Stomach smooth muscle (tissue), 2 donors: Measurements from ENCODE around the gene LRRC41.
"Not testable (repeated sequence)": the region's sequence is repeated elsewhere in the genome, so short reads cannot be mapped to it uniquely, and the experiment has no call there.

Source experiments
- H3K27ac ChIP-seq: one replicate; pipeline ENCODE4 v1.7.0; 2013; ENCODE audit warnings: mild to moderate bottlenecking, low read length, inconsistent platforms
- H3K27me3 ChIP-seq, 2 donors: one replicate each; pipeline ENCODE4 v1.7.0; 2013; ENCODE audit warnings: low read length in 2 of 2; ENCODE audit not compliant: insufficient read depth in 2 of 2, control insufficient read depth in 1 of 2
- H3K36me3 ChIP-seq, 2 donors: one replicate each; pipeline ENCODE4 v1.7.0; 2013; ENCODE audit warnings: low read length in 2 of 2; ENCODE audit not compliant: control insufficient read depth in 2 of 2, insufficient read depth in 2 of 2
- H3K4me1 ChIP-seq: one replicate; pipeline ENCODE4 v1.7.0; 2013; ENCODE audit warnings: low read length; ENCODE audit not compliant: control insufficient read depth, insufficient read depth
- H3K4me3 ChIP-seq, 2 donors: one replicate each; pipeline ENCODE4 v1.7.0; 2013; ENCODE audit warnings: low read length in 2 of 2
- H3K9ac ChIP-seq, 2 donors: one replicate each; pipeline ENCODE4 v1.7.0; 2013; ENCODE audit warnings: low read length in 2 of 2, mild to moderate bottlenecking in 1 of 2
- H3K9me3 ChIP-seq, 2 donors: one replicate each; pipeline ENCODE4 v1.7.0; 2013; ENCODE audit warnings: low read length in 2 of 2; ENCODE audit not compliant: control insufficient read depth in 2 of 2
- donor health status: healthy.
- donor health status: Pancreatic carcinoma.

LRRC41 gene

DNA sequence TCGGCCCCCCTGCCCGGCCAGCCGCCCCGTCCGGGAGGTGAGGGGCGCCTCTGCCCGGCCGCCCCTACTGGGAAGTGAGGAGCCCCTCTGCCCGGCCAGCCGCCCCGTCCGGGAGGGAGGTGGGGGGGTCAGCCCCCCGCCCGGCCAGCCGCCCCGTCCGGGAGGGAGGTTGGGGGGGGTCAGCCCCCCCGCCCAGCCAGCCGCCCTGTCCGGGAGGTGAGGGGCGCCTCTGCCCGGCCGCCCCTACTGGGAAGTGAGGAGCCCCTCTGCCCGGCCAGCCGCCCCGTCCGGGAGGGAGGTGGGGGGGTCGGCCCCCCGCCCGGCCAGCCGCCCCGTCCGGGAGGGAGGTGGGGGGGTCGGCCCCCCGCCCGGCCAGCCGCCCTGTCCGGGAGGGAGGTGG lies 61.7 kb downstream of the LRRC41 start:
- not testable (repeated sequence) for H3K27ac ChIP-seq, H3K9ac ChIP-seq, H3K36me3 ChIP-seq, H3K4me1 ChIP-seq, H3K9me3 ChIP-seq, H3K27me3 ChIP-seq, H3K4me3 ChIP-seq

DNA sequence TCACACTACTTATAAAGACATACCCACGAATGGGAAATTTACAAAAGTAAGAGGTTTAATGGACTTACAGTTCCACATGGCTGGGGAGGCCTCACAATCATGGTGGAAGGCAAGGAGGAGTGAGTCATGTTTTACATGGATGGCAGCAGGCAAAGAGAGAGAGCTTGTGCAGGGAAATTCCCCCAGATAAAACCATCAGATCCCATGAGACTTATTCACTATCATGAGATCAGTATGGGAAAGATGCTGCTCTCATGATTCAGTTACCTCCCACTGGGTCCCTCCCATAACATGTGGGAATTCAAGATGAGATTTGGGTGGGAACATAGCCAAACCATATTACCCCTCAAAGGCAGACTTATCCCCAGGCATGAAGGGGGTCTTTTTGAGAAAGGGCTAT lies 64.6 kb downstream of the LRRC41 start:
- H3K9me3 ChIP-seq, H3K9ac ChIP-seq, H3K4me1 ChIP-seq, H3K36me3 ChIP-seq, H3K4me3 ChIP-seq, H3K27ac ChIP-seq, H3K27me3 ChIP-seq: not testable (repeated sequence)

DNA sequence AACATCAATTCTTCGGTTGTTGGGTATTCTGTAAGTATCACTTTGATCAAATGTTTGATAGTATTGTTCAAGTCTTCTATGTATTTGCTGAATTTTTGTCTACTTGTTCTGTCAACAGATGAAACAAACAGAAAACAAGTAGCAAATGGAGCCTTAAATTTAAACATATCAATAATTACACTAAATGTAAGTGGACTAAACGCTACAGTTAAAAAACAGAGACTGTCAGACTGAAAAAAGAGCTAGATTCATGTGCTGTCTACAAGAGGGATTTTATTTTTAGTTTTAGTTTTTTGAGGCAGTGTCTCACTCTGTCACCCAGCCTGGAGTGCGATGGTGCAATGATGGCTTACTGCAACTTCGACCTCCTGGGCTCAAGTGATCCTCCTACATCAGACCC lies 66.5 kb downstream of the LRRC41 start:
- no peak overlapping the region for H3K27ac ChIP-seq
- no peak overlapping the region for H3K9ac ChIP-seq
- H3K4me1 ChIP-seq: no peaks in the 10 kb centered on the region
- no peaks in the 10 kb centered on the region for H3K36me3 ChIP-seq
- peaks cover 0 to 2% of the 10 kb centered on the region in 2 donors for H3K9me3 ChIP-seq
- H3K4me3 ChIP-seq: no peak overlapping the region
- H3K27me3 ChIP-seq: no peaks in the 10 kb centered on the region

DNA sequence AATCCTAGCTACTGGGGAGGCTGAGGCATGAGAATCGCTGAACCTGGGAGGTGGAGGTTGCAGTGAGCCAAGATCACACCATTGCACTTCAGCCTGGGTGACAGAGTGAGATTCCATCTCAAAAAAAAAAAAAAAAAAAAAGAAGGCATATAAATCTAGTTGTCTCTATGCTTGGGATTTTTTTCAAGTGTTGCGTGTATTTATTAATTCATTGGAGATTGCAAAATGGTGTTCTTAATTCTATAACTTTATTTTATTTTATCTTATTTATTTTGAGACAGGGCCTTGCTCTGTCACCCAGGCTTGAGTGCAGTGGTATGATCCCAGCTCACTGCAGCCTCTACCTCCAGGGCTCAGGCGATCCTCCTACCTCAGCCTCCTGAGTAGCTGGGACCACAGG lies 72.2 kb downstream of the LRRC41 start:
- not testable (repeated sequence) for H3K9me3 ChIP-seq, H3K4me1 ChIP-seq, H3K36me3 ChIP-seq, H3K27me3 ChIP-seq, H3K27ac ChIP-seq, H3K4me3 ChIP-seq, H3K9ac ChIP-seq
